GM12878 (cell line): ENCODE data around the gene PDGFD.

ENCODE experiments used
- CREM ChIP-seq: IDR thresholded peaks from 2 replicates; pipeline ENCODE4 v1.6.1; 2014; ENCODE audit warnings: antibody characterized with exemption, low read depth
- CTCF ChIP-seq, 3 experiments: IDR thresholded peaks in 2 of 3; conservative IDR thresholded peaks in 1 of 3; 2 replicates each; pipeline ENCODE4 v1.5.1; 2011; ENCODE audit warnings: low read depth in 3 of 3, low read length in 3 of 3, mild to moderate bottlenecking in 3 of 3, control low read depth in 2 of 3, moderate library complexity in 2 of 3, inconsistent platforms in 1 of 3, mixed read lengths in 1 of 3; ENCODE audit not compliant: control insufficient read depth in 2 of 3, insufficient read depth in 1 of 3; ENCODE audit errors: extremely low read depth in 1 of 3
- MAX ChIP-seq: IDR thresholded peaks from 2 replicates; pipeline ENCODE4 v1.6.1; 2012; ENCODE audit warnings: low read depth, low read length, improper control_type of control experiment
- POLR2A ChIP-seq: IDR thresholded peaks from 2 replicates; pipeline ENCODE4 v1.6.1; 2011; ENCODE audit warnings: low read depth, mild to moderate bottlenecking, low read length
- RFX5 ChIP-seq: IDR thresholded peaks from 2 replicates; pipeline ENCODE4 v1.6.1; 2011; ENCODE audit warnings: low read depth, low read length, improper control_type of control experiment

GRCh38 chr11:103947546-103947919 lies 216.4 kb downstream of the PDGFD start:
- TF ChIP-seq CTCF (IDR thresholded peaks at IDR 0.05 in 2 of 3, conservative IDR thresholded peaks at IDR 0.05 in 1 of 3; ENCODE audit: control insufficient read depth in 2 of 3, extremely low read depth in 1 of 3, insufficient read depth in 1 of 3, low read depth in 3 of 3, low read length in 3 of 3) (no peak), MAX (no peak), POLR2A (no peak), RFX5 (no peak), CREM (no peak)
